ENCODE data around the gene CARS1.

Gene CARS1

DNA sequence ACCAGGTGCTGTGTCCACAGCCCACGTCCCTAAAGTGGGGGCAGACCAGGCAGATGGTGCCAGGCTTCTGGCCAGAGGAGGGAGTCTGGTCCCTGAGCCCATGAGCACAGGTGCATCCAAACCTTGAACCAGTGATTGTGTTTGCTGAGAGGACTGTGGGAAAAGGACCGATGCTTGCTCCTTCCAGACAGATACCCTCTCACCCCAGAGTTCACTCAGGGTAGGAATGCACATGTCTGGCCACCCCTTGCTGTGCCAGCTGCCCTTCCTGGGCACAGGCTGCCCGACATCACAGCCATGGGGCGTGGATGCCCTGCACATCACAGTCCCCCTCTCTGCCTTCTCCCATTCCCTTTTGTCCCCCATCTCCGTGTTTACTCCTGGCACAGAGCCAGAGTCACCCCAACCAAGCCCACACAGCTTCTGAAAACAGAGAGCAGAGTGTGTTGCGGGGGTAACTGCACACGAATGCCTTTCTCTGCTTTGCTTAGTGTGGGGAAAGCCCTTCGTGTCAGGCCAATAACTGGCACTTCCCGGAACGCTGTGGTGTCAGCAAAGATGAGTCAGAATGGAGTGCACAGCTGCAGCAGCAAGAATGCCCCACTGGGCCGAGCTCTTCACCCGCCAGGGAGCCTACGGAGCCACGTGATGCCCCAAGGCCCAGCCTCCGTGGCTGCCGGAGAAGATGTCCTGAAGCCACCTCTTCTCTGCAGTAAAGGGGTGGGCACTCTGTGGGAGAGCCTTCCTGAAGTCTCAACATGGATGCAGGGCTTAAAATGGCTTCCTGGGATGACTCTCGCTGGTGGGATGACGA is 7.6 kb downstream of the CARS1 start:
- WGBS, 2 experiments = 87 to 88% methylated on average over 18 of the region's 18 CpGs
- H3K4me3 ChIP-seq (ENCODE audit: insufficient read depth, low read depth, low read length) = no peak overlapping the region
- H3K27me3 ChIP-seq (ENCODE audit: control insufficient read depth, insufficient read depth, low read length, poor library complexity, severe bottlenecking) = no peaks in the 10 kb centered on the region
- H3K36me3 ChIP-seq (ENCODE audit: control insufficient read depth, insufficient read depth, low read length) = no peaks in the 10 kb centered on the region
- no peak overlapping the region for H3K27ac ChIP-seq (ENCODE audit: insufficient read depth, low read depth, low read length, poor library complexity, severe bottlenecking)
- H3K4me1 ChIP-seq (ENCODE audit: control insufficient read depth, insufficient read depth, low read length) = peaks cover 9% of the 10 kb centered on the region
- H3K9me3 ChIP-seq (ENCODE audit: control insufficient read depth, low read length) = no peaks in the 10 kb centered on the region

DNA sequence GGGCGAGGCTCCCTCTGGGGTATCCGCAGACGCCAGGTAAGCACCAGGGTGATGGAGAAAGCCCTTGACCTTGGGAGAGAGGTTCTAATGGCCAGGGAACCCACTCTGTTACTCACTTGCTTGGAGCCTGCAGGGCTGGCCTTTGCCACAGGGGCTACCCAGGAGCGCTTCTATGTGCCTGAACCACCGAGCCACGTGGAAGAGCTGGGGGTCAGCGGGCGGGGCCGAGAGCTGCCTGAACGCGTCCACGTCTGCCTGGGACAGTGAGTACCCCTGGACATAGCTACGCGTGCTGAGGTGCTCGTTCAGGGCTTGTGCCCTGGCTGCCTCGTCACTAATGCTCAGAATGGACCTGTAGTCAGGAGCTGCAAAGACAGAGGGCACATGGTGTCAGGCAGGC is 9.6 kb downstream of the CARS1 start:
- no peaks in the 10 kb centered on the region for H3K36me3 ChIP-seq (ENCODE audit: control insufficient read depth, insufficient read depth, low read length)

DNA sequence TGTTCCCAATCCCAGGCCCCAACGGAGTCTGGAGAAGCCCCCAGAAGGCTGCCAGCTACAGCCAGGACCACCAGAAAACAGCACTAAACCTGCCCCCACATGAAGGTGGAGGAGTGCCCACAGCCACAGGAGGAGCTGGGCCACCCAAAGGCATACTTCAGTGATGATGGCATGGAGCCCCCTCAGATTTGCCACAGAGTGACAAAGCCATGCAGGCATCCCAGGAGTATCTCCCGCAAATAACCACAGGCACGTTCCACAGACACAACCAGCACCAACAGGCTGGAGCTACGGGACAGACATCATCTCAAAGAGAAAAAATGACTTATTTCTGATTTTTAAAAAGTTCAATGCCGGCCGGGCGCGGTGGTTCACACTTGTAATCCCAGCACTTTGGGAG is 10.6 kb downstream of the CARS1 start:
- 80 to 81% methylated on average over 8 of the region's 8 CpGs for WGBS, 2 experiments
- Histone ChIP-seq H3K27me3 (ENCODE audit: control insufficient read depth, insufficient read depth, low read length, poor library complexity, severe bottlenecking) (no peaks in the 10 kb centered on the region), H3K9me3 (ENCODE audit: control insufficient read depth, low read length) (no peaks in the 10 kb centered on the region), H3K36me3 (ENCODE audit: control insufficient read depth, insufficient read depth, low read length) (no peaks in the 10 kb centered on the region), H3K4me3 (ENCODE audit: insufficient read depth, low read depth, low read length) (no peak overlapping the region), H3K27ac (ENCODE audit: insufficient read depth, low read depth, low read length, poor library complexity, severe bottlenecking) (no peak overlapping the region), H3K4me1 (ENCODE audit: control insufficient read depth, insufficient read depth, low read length) (peaks cover 5% of the 10 kb centered on the region)

More for the DNA sequence above, 9.6 kb downstream of the CARS1 start:
- Histone ChIP-seq H3K4me3 (ENCODE audit: insufficient read depth, low read depth, low read length) (no peak overlapping the region), H3K27me3 (ENCODE audit: control insufficient read depth, insufficient read depth, low read length, poor library complexity, severe bottlenecking) (no peaks in the 10 kb centered on the region), H3K4me1 (ENCODE audit: control insufficient read depth, insufficient read depth, low read length) (peaks cover 9% of the 10 kb centered on the region), H3K9me3 (ENCODE audit: control insufficient read depth, low read length) (no peaks in the 10 kb centered on the region), H3K27ac (ENCODE audit: insufficient read depth, low read depth, low read length, poor library complexity, severe bottlenecking) (no peak overlapping the region)
- WGBS, 2 experiments = 94 to 96% methylated on average over 16 of the region's 16 CpGs

DNA sequence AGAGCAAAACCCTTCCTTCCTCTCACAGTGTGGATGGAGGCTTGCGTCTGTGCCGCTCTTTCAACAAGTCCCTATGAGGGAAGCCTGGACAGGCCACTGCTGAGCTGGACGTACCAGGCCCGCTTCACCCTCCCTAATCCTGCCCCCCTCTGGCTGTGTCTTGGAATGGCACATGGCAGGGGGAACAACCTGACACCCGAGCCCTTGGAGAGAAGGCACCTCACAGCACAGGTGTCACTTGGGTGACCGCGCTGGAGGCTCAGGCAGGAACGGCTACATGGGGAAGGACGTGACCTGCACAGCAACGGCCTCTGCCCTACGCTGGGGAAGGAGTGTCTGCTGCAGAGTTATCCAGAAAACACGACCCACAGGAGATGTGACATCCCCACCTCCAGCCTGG is 11.0 kb downstream of the CARS1 start:
- 92 to 93% methylated on average over 12 of the region's 12 CpGs for WGBS, 2 experiments
- Histone ChIP-seq H3K4me3 (ENCODE audit: insufficient read depth, low read depth, low read length) (no peak overlapping the region), H3K36me3 (ENCODE audit: control insufficient read depth, insufficient read depth, low read length) (no peaks in the 10 kb centered on the region), H3K27me3 (ENCODE audit: control insufficient read depth, insufficient read depth, low read length, poor library complexity, severe bottlenecking) (no peaks in the 10 kb centered on the region), H3K9me3 (ENCODE audit: control insufficient read depth, low read length) (no peaks in the 10 kb centered on the region), H3K27ac (ENCODE audit: insufficient read depth, low read depth, low read length, poor library complexity, severe bottlenecking) (no peak overlapping the region), H3K4me1 (ENCODE audit: control insufficient read depth, insufficient read depth, low read length) (peaks cover under 1% of the 10 kb centered on the region)

DNA sequence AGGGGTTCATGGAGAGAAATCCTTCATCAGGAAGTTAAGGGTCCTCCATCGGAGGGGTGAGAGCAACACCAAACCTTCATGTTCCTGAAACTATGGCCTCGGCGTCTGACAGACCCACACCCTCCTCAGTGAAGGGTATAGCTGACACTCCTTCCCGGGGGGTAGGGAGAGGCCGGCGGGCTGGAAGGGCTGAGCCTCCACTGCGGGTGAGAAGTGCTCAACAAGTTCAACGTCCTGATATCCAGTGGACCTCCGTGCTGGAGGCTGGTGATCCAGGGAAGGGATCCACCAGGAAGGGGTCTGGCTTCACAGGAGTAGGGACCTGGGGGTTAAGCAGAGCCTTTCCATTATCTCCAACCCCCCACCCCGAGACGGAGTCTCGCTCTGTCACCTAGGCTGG is 12.3 kb downstream of the CARS1 start:
- 94 to 96% methylated on average over 12 of the region's 12 CpGs for WGBS, 2 experiments

DNA sequence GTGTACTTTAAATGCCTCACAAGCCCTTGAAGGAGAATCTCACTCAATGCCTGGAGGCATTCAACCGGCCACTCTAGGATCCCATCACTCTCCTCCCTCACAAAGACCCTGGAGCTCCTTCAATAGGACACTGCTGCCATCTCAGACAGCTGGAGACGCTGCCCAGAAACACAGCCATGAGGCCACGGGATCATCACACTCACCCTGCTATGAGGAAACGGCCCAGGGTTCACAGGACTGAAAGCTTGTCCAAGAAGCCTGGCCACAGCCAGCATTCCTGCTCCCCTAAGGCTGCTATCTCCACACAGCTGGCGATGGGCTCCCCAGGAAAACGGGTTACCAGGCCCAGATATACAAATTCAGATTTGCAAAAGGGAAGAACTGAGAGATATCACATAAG is 13.2 kb downstream of the CARS1 start:
- H3K27me3 ChIP-seq (ENCODE audit: control insufficient read depth, insufficient read depth, low read length, poor library complexity, severe bottlenecking) = no peaks in the 10 kb centered on the region
- peaks cover 2% of the 10 kb centered on the region for H3K36me3 ChIP-seq (ENCODE audit: control insufficient read depth, insufficient read depth, low read length)

More for the DNA sequence above, 12.3 kb downstream of the CARS1 start:
- Histone ChIP-seq H3K4me3 (ENCODE audit: insufficient read depth, low read depth, low read length) (no peak overlapping the region), H3K4me1 (ENCODE audit: control insufficient read depth, insufficient read depth, low read length) (no peaks in the 10 kb centered on the region), H3K36me3 (ENCODE audit: control insufficient read depth, insufficient read depth, low read length) (no peaks in the 10 kb centered on the region), H3K9me3 (ENCODE audit: control insufficient read depth, low read length) (no peaks in the 10 kb centered on the region), H3K27ac (ENCODE audit: insufficient read depth, low read depth, low read length, poor library complexity, severe bottlenecking) (no peak overlapping the region), H3K27me3 (ENCODE audit: control insufficient read depth, insufficient read depth, low read length, poor library complexity, severe bottlenecking) (no peaks in the 10 kb centered on the region)

DNA sequence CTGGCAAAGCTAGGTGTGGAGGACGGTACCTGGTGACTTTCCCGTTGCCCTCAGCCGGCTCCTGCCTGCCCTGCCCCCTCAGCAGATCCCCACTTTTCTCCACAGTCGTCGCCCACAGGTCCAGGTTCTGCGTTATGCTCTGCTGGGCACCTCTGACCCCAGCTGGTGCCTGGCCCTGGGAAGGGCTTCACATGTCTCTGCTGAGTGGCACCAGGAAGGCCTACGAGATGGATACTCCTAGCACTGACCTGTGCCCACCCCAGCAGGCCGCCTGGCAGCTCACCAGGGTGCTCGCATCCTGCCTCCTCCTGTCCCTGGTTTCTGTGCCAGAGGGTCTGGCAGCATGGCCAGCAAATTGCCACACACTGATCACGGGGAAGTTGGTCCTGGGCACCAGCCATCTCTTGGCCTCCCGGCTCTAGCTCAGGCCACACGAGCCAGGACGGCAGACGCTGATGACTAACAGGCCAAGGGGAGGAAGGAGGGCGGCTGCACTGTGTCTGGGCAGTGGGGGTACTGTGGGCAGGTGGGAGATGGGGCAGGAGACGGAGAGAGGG is 13.8 kb downstream of the CARS1 start:
- no peaks in the 10 kb centered on the region for H3K27me3 ChIP-seq (ENCODE audit: control insufficient read depth, insufficient read depth, low read length, poor library complexity, severe bottlenecking)
- no peak overlapping the region for H3K4me3 ChIP-seq (ENCODE audit: insufficient read depth, low read depth, low read length)
- H3K27ac ChIP-seq (ENCODE audit: insufficient read depth, low read depth, low read length, poor library complexity, severe bottlenecking) = no peak overlapping the region
- H3K4me1 ChIP-seq (ENCODE audit: control insufficient read depth, insufficient read depth, low read length) = no peaks in the 10 kb centered on the region
- H3K36me3 ChIP-seq (ENCODE audit: control insufficient read depth, insufficient read depth, low read length) = peaks cover 2% of the 10 kb centered on the region
- H3K9me3 ChIP-seq (ENCODE audit: control insufficient read depth, low read length) = no peaks in the 10 kb centered on the region
- WGBS, 2 experiments = 93 to 94% methylated on average over 16 of the region's 16 CpGs

More for the DNA sequence above, 13.2 kb downstream of the CARS1 start:
- WGBS, 2 experiments = 88 to 89% methylated on average over 6 of the region's 6 CpGs
- no peaks in the 10 kb centered on the region for H3K4me1 ChIP-seq (ENCODE audit: control insufficient read depth, insufficient read depth, low read length)
- H3K27ac ChIP-seq (ENCODE audit: insufficient read depth, low read depth, low read length, poor library complexity, severe bottlenecking) = no peak overlapping the region
- H3K9me3 ChIP-seq (ENCODE audit: control insufficient read depth, low read length) = no peaks in the 10 kb centered on the region
- no peak overlapping the region for H3K4me3 ChIP-seq (ENCODE audit: insufficient read depth, low read depth, low read length)

DNA sequence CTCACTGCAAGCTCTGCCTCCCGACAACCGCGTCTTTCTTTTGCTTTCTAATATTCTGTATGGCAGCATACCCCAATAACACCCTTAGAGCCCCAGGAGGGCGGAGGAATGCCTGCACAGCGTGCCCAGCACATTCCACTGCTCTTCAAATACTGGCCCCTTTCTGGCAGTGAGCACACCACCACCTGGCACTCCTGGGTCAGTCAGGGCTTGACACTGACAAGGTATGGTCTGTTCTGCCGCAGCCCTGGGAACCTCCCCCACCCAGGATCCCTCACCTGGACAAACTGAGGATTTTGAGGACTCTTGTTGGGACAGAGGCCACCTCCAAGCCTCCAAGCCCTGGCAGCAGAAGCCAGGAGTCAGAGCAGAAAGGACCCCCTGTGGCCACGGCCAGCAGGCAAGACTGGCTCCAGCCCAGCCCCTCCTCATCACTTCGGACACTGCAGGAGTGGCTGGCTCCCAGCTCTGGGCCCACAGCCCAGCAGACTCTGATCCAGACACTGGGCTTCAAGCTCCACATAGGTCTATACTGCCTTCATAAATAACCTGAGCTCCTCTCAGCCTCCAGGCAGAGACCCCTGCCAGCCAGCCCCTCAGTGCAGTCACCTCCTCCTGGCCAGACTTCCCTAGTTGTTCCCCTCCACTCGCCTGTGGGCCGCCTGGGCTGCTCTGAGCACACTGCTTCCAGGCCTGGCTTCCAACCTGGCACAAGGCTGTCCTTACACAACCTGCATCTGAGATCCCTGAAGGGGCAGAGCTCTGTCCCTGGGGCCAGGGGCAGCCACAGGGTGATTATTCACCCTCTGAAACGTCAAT is 14.5 kb downstream of the CARS1 start:
- Histone ChIP-seq H3K9me3 (ENCODE audit: control insufficient read depth, low read length) (no peaks in the 10 kb centered on the region), H3K36me3 (ENCODE audit: control insufficient read depth, insufficient read depth, low read length) (peaks cover 2% of the 10 kb centered on the region), H3K4me3 (ENCODE audit: insufficient read depth, low read depth, low read length) (no peak overlapping the region), H3K4me1 (ENCODE audit: control insufficient read depth, insufficient read depth, low read length) (no peaks in the 10 kb centered on the region), H3K27ac (ENCODE audit: insufficient read depth, low read depth, low read length, poor library complexity, severe bottlenecking) (no peak overlapping the region), H3K27me3 (ENCODE audit: control insufficient read depth, insufficient read depth, low read length, poor library complexity, severe bottlenecking) (no peaks in the 10 kb centered on the region)
- WGBS, 2 experiments = 92 to 93% methylated on average over 10 of the region's 11 CpGs

DNA sequence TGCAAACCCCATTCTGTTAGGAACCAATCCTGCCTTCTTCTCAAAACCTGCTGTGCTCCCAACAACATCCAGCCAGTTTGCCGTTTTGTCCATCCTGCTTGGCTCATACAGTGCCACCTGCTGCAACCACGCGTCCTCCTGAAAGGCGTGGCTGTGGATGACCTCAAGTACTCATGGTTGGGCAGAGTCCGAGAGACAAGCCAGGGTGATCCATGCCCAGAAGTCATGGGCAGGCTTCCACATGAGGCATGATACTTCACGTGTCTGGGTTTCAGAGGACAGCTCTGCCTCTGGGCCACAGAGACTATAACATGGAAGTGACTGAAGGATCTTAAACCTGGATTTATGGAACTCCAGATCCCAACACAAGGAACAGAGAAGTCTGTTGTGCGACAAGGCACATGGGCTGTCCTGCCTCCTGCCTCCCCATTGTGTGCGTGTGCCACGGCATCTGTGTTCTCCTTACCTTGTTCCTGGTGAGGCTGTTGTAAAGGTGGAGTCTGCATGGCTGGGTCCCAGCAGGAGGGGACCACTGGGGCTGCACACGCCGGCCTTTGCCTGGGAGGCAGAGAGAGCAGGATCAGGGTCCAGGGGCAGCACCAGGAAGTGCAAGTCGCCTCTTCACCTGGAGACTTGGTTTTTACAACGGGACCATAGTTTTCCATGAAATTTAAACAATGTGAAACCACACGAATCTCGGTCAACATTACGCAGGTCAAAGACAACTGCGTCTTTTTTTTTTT is 15.4 kb downstream of the CARS1 start:
- Histone ChIP-seq H3K27me3 (ENCODE audit: control insufficient read depth, insufficient read depth, low read length, poor library complexity, severe bottlenecking) (no peaks in the 10 kb centered on the region), H3K9me3 (ENCODE audit: control insufficient read depth, low read length) (no peaks in the 10 kb centered on the region), H3K36me3 (ENCODE audit: control insufficient read depth, insufficient read depth, low read length) (peaks cover 4% of the 10 kb centered on the region), H3K4me3 (ENCODE audit: insufficient read depth, low read depth, low read length) (no peak overlapping the region), H3K27ac (ENCODE audit: insufficient read depth, low read depth, low read length, poor library complexity, severe bottlenecking) (no peak overlapping the region), H3K4me1 (ENCODE audit: control insufficient read depth, insufficient read depth, low read length) (no peaks in the 10 kb centered on the region)
- WGBS, 2 experiments = 92 to 95% methylated on average over 17 of the region's 17 CpGs

All from ectodermal cell (in vitro differentiated cells).